AG04449 (cell line): ENCODE results near the gene PIP5K1C.

ENCODE experiments used
- CTCF ChIA-PET: fragments of 350-600 bp; formaldehyde crosslinking; extraction: SDS; loops from one replicate; lab custom pipeline; 2021; ENCODE audit warnings: antibody characterized with exemption; lab: Yijun Ruan, JAX
- POLR2A ChIA-PET: fragments of 400-600, 350-600 bp; formaldehyde crosslinking; extraction: SDS; loops from one replicate; lab custom pipeline; 2020; ENCODE audit warnings: antibody characterized with exemption, inconsistent platforms; lab: Yijun Ruan, JAX
- DNase-seq: peaks from one replicate; pipeline ENCODE4 v3.0.0-alpha.2; 2010; ENCODE audit warnings: low read depth, low spot score
- H3K4me3 ChIP-seq: 2 replicates; pipeline ENCODE4 v1.5.1; 2011; ENCODE audit warnings: low read depth, mild to moderate bottlenecking, control low read depth, low read length
- TF ChIP-seq, protein P1 (sequence below): IDR thresholded peaks from one replicate; pipeline ENCODE4 v1.5.1; 2011; ENCODE audit warnings: mild to moderate bottlenecking, moderate library complexity, low read length, control low read depth, inconsistent platforms; ENCODE audit not compliant: insufficient read depth; ENCODE audit errors: missing control alignments

Gene PIP5K1C

DNA sequence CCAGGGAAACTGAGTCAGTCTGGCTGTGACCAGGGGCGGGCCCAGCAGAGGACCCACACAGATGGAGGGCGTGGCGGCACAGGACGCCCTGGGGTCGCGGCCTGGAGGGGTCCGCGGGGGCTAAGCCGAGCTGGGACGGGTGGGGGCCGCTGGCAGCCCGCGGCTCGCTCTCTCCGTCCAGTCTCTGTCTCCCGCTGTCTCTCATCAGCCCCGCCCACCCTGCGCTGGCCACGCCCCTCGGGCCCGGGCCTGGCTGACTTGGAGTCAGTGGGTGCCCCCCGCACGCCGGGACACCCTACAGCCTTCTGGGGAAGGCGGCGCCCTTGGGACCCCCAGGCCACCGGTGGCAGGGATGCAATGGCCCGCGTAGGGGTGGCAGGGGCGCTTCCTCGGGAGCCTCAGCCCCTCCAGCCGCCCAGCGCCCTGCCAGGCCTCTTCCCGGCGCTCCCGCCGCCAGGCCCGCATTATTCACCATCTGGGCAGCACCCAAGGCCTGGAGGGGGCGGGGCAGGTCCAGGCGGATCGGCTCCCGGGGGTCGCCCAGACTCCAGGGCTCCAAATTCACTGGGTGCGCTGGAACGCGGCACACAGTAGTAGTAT, 93.5 kb downstream of the PIP5K1C start, which contains the start of gene TBXA2R:
Gene TBXA2R, minus strand, starts transcription at position 186 of the 600 bp plus-strand sequence. CDS start 6,241 bp downstream, outside the sequence.
- H3K4me3 ChIP-seq, result peak within 1 kb of the TSS; percentile 72
- DNase-seq, result no peak
- CTCF ChIA-PET, result interaction anchor here (1.9 kb wide), 1 partner anchor 20 kb away, joined by 7 read pairs; no protein-coding TSS in a partner anchor
- TF ChIP-seq, protein P1, sequence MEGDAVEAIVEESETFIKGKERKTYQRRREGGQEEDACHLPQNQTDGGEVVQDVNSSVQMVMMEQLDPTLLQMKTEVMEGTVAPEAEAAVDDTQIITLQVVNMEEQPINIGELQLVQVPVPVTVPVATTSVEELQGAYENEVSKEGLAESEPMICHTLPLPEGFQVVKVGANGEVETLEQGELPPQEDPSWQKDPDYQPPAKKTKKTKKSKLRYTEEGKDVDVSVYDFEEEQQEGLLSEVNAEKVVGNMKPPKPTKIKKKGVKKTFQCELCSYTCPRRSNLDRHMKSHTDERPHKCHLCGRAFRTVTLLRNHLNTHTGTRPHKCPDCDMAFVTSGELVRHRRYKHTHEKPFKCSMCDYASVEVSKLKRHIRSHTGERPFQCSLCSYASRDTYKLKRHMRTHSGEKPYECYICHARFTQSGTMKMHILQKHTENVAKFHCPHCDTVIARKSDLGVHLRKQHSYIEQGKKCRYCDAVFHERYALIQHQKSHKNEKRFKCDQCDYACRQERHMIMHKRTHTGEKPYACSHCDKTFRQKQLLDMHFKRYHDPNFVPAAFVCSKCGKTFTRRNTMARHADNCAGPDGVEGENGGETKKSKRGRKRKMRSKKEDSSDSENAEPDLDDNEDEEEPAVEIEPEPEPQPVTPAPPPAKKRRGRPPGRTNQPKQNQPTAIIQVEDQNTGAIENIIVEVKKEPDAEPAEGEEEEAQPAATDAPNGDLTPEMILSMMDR, result no peak
- POLR2A ChIA-PET, result interaction anchor here (1.5 kb wide), 1 partner anchor 14 kb away, joined by 5 read pairs; no protein-coding TSS in a partner anchor

DNA sequence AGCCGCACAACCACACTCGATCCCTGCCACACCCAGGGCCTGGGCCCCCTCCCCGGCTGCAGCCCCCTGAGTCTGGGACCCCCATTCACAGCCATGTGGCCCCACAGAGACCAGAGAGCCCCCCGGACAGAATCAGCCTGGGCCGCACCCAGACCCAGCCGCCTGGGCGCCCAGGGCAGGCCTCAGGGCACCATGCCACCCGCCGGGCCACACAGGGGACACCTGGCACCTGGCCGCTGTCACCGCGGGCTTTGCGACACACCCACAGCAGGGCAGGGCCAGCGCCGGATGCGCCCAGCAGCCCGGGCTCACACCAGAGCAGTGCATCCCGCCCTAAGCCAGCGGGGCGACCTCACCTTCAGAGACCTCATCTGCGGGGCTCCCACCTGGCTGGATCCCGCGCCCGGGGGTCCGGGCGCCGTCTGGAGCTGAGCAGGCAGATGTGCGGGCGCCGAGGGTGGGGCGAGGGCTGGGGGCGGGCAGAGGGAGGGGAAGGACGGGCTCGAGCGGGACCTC, 94.0 kb downstream of the PIP5K1C start:
- no peak for DNase-seq
- TF ChIP-seq, protein P1, result no peak
- CTCF ChIA-PET, result no interaction called here
- POLR2A ChIA-PET, result no interaction called here
- peak overlapping the region; percentile 72 for H3K4me3 ChIP-seq

DNA sequence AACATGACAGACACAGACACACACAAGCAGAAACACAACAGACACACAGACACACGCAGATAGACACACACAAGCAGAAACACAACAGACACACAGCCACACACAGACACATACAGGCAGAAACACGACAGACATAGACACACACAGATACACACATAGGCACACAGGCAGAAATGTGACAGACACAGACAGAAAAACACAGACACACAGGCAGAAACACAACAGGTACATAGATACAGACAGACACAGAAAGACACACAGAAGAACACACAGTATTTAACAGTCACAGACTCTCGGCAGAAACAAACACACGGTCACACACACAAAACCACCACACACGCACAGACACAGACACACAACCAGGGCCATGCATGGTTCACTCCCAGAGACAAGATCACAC, 94.5 kb downstream of the PIP5K1C start:
- peak overlapping the region; percentile 72 for H3K4me3 ChIP-seq
- TF ChIP-seq, protein P1, result no peak
- DNase-seq, result no peak
- ChIA-PET POLR2A (no interaction called here), CTCF (no interaction called here)

DNA sequence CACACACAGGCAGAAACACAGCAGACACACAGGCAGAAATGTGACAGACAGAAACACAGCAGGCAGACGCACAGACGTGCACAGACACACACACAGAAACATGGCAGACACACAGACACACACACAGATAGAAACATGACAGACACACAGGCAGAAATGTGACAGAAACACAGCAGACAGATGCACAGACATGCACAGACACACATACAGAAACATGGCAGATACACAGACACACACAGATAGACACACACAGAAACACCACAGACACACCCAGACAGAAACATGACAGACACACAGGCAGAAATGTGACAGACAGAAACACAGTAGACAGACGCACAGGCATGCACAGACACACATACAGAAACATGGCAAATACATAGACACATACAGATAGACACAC, 94.9 kb downstream of the PIP5K1C start:
- CTCF ChIA-PET, result interaction anchor here (1.0 kb wide), 1 partner anchor 60 kb away, joined by 5 read pairs; no protein-coding TSS in a partner anchor

DNA sequence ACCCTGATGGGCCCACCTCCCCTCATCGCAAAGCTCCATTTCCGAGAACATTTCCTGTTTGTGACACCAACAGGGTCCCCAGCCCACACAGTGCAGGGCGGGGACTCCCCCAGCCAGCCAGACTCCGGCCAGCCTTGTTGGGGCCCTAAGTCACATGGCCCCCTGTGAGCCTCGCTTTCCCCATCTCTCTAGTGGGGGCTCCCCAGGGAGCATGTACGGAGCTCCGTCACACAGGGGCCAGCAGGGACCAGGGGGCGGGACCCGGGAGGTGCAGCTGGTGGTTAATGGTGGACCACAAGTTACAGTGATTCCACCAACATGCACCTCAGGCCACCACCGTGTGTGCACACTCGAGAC, 95.3 kb downstream of the PIP5K1C start:
- TF ChIP-seq, protein P1, result no peak
- DNase-seq, result no peak
- ChIA-PET POLR2A (no interaction called here), CTCF (interaction anchor here (1.0 to 2.1 kb wide), 2 partner anchors 19 to 60 kb away, joined by 5 to 10 read pairs; partner anchors contain the start of gene GIPC3)
- peak overlapping the region; percentile 72; the same call in 1 of the 2 replicates for H3K4me3 ChIP-seq

More for the DNA sequence above, 94.9 kb downstream of the PIP5K1C start:
- POLR2A ChIA-PET, result no interaction called here
- H3K4me3 ChIP-seq, result peak overlapping the region; percentile 72
- DNase-seq, result no peak
- TF ChIP-seq, protein P1, result no peak

DNA sequence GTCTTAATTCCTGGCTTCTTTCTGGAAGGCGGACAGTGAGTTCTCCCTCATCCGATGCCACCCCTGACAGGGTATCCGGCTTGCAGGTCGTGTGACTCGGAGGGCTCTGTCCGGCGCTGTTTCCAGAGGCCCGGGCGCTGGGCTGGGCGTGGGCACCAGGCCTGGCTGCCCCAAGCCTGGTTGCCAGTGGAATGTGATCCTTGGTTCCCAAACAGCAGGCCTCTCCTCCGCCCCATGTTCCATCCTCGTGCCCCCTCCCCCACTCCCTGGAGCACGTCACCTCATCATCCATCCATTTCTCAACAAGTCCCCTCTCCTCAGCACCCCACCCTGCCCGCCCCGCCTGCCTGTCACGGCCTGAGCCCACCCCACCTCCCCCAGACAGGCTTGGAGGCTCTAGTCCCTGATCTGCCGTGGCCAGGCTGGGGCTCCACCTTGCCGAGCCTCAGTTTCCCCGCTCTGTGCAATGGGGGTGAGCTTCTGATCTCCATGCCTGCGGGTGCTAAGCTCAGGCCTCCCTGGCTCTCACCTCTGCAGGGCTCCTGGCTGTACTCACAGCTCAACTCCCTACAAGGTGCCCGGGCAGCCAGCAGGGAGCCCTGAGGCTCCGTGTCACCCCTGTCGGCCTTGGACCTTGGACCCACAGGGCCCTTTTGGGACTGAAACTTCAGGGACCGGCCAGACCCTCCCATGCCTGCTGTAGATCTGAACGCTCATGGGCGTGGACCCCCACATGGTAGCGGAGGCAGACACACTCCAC, 95.9 kb downstream of the PIP5K1C start:
- ChIA-PET POLR2A (no interaction called here), CTCF (interaction anchor here (1.0 to 2.1 kb wide), 2 partner anchors 18 to 59 kb away, joined by 5 to 10 read pairs; partner anchors contain the start of gene GIPC3)
- H3K4me3 ChIP-seq, result no peak overlapping the region
- TF ChIP-seq, protein P1, result no peak
- no peak for DNase-seq
